PFSK-1 (cell line): ENCODE results near the gene DISC1.

Source experiments
- POLR2AphosphoS5 ChIP-seq: IDR thresholded peaks from 2 replicates; pipeline ENCODE4 v1.6.1; 2012; ENCODE audit warnings: low read depth, mild to moderate bottlenecking, control low read depth, low read length, moderate library complexity
- TAF1 ChIP-seq: IDR thresholded peaks from 2 replicates; pipeline ENCODE4 v1.6.1; 2012; ENCODE audit warnings: low read length, control low read depth, borderline replicate concordance; ENCODE audit not compliant: insufficient read depth
- TF ChIP-seq, protein P1 (sequence below), 2 experiments: IDR thresholded peaks; 2 replicates each; pipeline versions ENCODE4 v1.6.1 to v1.8.0; 2011 to 2012; ENCODE audit warnings: low read depth in 2 of 2, low read length in 2 of 2, control low read depth in 1 of 2, inconsistent platforms in 1 of 2, mild to moderate bottlenecking in 1 of 2, moderate library complexity in 1 of 2; ENCODE audit not compliant: insufficient read depth in 1 of 2

- TF ChIP-seq TAF1 (no peak), POLR2AphosphoS5 (no peak)
- TF ChIP-seq, protein P1, sequence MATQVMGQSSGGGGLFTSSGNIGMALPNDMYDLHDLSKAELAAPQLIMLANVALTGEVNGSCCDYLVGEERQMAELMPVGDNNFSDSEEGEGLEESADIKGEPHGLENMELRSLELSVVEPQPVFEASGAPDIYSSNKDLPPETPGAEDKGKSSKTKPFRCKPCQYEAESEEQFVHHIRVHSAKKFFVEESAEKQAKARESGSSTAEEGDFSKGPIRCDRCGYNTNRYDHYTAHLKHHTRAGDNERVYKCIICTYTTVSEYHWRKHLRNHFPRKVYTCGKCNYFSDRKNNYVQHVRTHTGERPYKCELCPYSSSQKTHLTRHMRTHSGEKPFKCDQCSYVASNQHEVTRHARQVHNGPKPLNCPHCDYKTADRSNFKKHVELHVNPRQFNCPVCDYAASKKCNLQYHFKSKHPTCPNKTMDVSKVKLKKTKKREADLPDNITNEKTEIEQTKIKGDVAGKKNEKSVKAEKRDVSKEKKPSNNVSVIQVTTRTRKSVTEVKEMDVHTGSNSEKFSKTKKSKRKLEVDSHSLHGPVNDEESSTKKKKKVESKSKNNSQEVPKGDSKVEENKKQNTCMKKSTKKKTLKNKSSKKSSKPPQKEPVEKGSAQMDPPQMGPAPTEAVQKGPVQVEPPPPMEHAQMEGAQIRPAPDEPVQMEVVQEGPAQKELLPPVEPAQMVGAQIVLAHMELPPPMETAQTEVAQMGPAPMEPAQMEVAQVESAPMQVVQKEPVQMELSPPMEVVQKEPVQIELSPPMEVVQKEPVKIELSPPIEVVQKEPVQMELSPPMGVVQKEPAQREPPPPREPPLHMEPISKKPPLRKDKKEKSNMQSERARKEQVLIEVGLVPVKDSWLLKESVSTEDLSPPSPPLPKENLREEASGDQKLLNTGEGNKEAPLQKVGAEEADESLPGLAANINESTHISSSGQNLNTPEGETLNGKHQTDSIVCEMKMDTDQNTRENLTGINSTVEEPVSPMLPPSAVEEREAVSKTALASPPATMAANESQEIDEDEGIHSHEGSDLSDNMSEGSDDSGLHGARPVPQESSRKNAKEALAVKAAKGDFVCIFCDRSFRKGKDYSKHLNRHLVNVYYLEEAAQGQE (IDR thresholded peaks at IDR 0.05; ENCODE audit: insufficient read depth in 1 of 2, low read depth in 2 of 2, low read length in 2 of 2) = no peak
These were observed 31.8 kb upstream of the DISC1 start for GRCh38 chr1:231594749-231595148.
